ENCODE results near the gene IFT43.
"Not testable (repeated sequence)": the region's sequence is repeated elsewhere in the genome, so short reads cannot be mapped to it uniquely, and the experiment has no call there.

The IFT43 gene

DNA sequence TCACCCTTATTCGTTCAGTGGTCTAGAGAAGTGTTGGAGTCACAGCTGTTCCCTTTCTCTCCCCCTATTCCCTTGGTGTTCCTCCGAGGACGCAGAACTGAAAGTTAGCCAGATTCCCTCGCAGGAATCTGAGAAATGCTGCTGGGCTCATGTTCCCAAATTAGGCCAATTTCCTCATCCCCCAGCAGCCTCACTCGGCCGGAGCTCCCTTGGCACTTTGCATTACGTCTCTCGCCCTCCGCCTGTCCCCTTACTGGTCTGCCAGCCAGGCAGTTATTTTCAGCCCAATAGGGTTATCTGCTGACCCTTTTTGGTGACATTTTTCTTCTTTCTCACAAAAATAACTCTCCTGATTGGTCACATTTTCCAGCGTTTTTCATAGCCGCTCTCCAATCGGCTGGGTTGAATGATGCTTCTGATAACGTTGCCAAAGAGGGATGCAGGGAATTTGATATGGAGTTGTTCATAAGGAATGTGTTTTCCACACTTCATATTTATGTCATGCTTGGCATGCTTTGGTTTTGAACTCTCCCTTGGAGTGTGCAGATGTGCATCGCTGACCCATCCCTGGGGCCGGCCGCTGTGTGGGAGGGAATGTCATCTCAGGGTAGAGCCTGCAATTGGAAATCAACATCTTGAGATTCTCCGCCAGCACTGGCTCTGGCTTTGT lies 9.9 kb downstream of the IFT43 start:
- Histone ChIP-seq H3K9me3 (ENCODE audit: insufficient read depth, low read depth, low read length) (no peaks in the 10 kb centered on the region), H3K27me3 (ENCODE audit: insufficient read depth, low read length) (no peaks in the 10 kb centered on the region), H3K27ac (ENCODE audit: low read depth, low read length) (no peak overlapping the region), H3K36me3 (ENCODE audit: insufficient read depth, low read length) (peaks cover 54% of the 10 kb centered on the region), H3K4me3 (ENCODE audit: low read length) (no peak overlapping the region), H3K4me1 (ENCODE audit: insufficient read depth, low read length) (no peaks in the 10 kb centered on the region), H3K9ac (ENCODE audit: low read depth, low read length) (no peak overlapping the region)
- 91% methylated on average over 17 of the region's 17 CpGs for WGBS

DNA sequence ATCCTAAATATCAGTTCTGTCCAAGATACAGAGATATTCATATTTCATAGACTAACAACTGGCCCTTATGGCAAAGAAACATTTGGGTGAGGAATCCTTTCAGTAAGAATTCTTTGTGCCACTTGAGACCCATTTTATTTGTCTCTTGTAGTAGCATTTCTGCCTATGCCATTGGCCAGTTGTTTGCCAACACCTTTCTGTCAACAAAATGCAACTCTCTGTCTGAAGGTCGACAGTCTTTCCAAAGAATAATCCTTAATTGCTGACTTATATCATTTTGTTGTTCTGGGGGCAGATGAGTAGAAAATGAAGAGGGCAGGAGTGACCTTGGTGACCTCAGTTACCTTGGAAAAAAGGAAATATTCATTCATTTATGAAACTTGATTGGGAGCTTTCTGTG lies 10.9 kb downstream of the IFT43 start:
- H3K27me3 ChIP-seq (ENCODE audit: insufficient read depth, low read length) = no peaks in the 10 kb centered on the region

DNA sequence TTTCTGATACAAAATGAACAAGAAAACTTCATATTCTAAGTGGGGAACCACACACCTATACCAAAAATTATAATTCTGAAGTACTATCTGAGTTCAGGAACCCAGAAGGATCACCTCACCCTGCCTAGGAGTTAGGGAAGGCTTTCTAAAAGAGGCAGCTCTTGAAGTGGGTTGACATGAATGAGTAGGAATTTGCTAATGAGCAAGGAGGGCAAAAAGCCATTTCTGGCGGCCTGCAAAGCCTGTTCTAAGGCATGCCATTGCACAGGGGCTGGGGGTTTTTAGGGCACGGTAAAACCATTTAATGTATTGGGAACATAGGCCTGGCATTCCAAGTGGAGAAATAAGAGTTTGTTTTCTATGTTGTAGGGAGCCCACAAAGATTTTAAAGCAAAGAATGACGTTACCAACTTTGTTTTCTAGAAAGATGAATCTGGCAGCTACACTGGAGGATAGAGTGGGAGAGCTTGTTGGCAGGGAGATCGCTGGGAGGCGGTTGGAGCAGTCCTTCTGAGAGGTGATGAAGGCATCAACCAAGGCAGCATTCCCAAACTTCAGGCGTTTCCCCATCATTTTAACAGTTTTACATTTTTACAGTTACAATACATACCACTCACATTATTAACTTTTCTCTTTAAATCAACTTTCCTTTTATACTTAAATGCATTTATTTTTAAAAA lies 14.1 kb downstream of the IFT43 start:
- H3K4me3 ChIP-seq (ENCODE audit: low read length) = no peak overlapping the region
- no peak overlapping the region for H3K27ac ChIP-seq (ENCODE audit: low read depth, low read length)
- H3K36me3 ChIP-seq (ENCODE audit: insufficient read depth, low read length) = peaks cover 55% of the 10 kb centered on the region
- 94% methylated on average over 6 of the region's 6 CpGs for WGBS
- H3K9ac ChIP-seq (ENCODE audit: low read depth, low read length) = no peak overlapping the region
- peaks cover 7% of the 10 kb centered on the region; the same call in 1 of the 2 replicates for H3K9me3 ChIP-seq (ENCODE audit: insufficient read depth, low read depth, low read length)
- H3K27me3 ChIP-seq (ENCODE audit: insufficient read depth, low read length) = no peaks in the 10 kb centered on the region
- H3K4me1 ChIP-seq (ENCODE audit: insufficient read depth, low read length) = no peaks in the 10 kb centered on the region

More for the DNA sequence above, 10.9 kb downstream of the IFT43 start:
- Histone ChIP-seq H3K4me1 (ENCODE audit: insufficient read depth, low read length) (no peaks in the 10 kb centered on the region), H3K27ac (ENCODE audit: low read depth, low read length) (no peak overlapping the region), H3K4me3 (ENCODE audit: low read length) (no peak overlapping the region), H3K9me3 (ENCODE audit: insufficient read depth, low read depth, low read length) (no peaks in the 10 kb centered on the region), H3K9ac (ENCODE audit: low read depth, low read length) (no peak overlapping the region), H3K36me3 (ENCODE audit: insufficient read depth, low read length) (peaks cover 57% of the 10 kb centered on the region)
- 87% methylated on average over 1 of the region's 1 CpG for WGBS

DNA sequence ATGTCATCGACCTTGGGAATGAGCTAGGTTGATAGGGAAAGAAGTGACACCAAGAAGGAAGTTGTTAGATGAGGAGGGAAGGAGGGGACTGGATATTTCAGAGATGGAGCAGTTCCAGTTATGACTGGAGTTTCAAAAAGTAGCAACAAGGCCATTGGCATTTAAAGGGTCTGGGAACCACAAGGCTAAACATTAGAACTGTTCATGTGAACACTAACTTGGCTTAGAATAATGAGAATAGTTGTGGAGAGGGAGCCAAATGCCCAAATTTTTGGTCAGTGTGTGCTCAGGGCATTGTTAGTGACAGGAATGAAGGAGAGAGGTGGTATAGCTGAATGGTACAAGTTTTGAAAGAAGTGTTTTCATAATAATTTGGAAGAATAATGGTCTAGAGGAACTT lies 16.8 kb downstream of the IFT43 start:
- Histone ChIP-seq H3K27me3 (ENCODE audit: insufficient read depth, low read length) (no peaks in the 10 kb centered on the region), H3K36me3 (ENCODE audit: insufficient read depth, low read length) (peaks cover 60% of the 10 kb centered on the region), H3K4me1 (ENCODE audit: insufficient read depth, low read length) (no peaks in the 10 kb centered on the region), H3K4me3 (ENCODE audit: low read length) (no peak overlapping the region), H3K9ac (ENCODE audit: low read depth, low read length) (no peak overlapping the region), H3K9me3 (ENCODE audit: insufficient read depth, low read depth, low read length) (peaks cover 12% of the 10 kb centered on the region; the same call in 1 of the 2 replicates), H3K27ac (ENCODE audit: low read depth, low read length) (no peak overlapping the region)
- WGBS = 94% methylated on average over 1 of the region's 1 CpG

DNA sequence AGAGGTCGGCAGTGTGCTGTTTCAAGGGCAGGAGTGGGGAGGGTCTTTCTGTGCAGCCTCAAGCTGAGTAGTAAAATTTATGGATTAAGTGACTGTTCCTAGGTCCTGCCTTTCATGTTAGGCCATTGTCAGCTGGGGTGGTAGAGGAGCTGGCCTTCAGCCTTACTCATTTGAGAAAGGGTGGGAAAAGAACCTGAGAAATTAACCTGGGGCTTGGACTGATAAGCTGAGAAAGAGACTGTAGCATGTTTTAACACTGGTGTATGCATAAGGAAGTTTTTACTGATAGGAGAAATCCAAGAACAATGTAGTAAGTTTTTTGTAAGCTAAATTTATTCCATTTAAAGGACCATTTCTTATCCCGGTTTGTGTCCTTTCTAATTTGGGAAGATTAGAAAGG lies 20.7 kb downstream of the IFT43 start:
- Histone ChIP-seq H3K4me1 (ENCODE audit: insufficient read depth, low read length) (no peaks in the 10 kb centered on the region), H3K27ac (ENCODE audit: low read depth, low read length) (no peak overlapping the region), H3K36me3 (ENCODE audit: insufficient read depth, low read length) (peaks cover 34% of the 10 kb centered on the region), H3K4me3 (ENCODE audit: low read length) (no peak overlapping the region), H3K9me3 (ENCODE audit: insufficient read depth, low read depth, low read length) (peaks cover 12% of the 10 kb centered on the region; the same call in 1 of the 2 replicates), H3K9ac (ENCODE audit: low read depth, low read length) (no peak overlapping the region), H3K27me3 (ENCODE audit: insufficient read depth, low read length) (no peaks in the 10 kb centered on the region)
- WGBS = 88% methylated on average over 1 of the region's 2 CpGs

DNA sequence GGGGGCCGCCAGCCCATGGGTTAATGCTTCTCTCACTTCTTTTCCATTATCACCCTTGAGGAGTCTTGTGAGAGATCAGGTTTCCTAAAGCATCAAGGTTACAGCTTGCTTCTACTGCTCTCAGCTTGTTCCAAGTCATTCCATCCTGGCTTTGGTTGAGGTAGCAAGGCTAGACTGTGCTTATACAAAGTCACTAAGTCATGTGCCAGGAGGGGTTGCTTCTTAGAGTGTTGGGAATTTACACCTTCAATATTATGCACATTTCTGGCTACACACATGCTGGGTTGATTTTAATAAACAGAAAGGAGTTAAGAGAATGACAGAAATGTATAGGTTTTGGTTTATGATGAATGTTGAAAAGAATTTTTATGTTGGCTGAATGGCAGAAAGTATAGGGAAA lies 21.8 kb downstream of the IFT43 start:
- Histone ChIP-seq H3K4me1 (ENCODE audit: insufficient read depth, low read length) (peaks cover 3% of the 10 kb centered on the region; the same call in 1 of the 2 replicates), H3K27ac (ENCODE audit: low read depth, low read length) (no peak overlapping the region), H3K4me3 (ENCODE audit: low read length) (no peak overlapping the region), H3K27me3 (ENCODE audit: insufficient read depth, low read length) (no peaks in the 10 kb centered on the region), H3K36me3 (ENCODE audit: insufficient read depth, low read length) (peaks cover 30% of the 10 kb centered on the region), H3K9me3 (ENCODE audit: insufficient read depth, low read depth, low read length) (peaks cover 12% of the 10 kb centered on the region; the same call in 1 of the 2 replicates), H3K9ac (ENCODE audit: low read depth, low read length) (no peak overlapping the region)
- 100% methylated on average over 1 of the region's 1 CpG for WGBS

DNA sequence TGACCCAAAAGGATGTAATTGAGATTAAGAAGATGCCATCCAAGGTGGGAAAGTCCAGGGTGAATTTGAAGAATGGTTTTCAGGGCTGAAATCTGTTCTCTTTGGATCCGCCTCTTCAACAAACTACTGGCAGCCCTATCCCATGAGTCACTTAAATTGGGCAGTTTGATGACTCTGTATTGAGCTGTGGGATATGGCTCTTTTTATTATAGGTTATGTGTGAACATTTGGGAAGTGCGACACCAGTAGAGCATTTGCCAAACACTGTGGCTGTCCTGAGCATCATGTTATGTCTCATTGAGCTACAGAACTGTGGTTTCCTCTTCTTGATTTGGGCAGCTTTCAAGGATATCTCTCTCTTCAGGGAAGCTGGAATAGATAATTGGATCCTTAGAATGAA lies 22.3 kb downstream of the IFT43 start:
- Histone ChIP-seq H3K27ac (ENCODE audit: low read depth, low read length) (no peak overlapping the region), H3K36me3 (ENCODE audit: insufficient read depth, low read length) (peaks cover 30% of the 10 kb centered on the region)
- WGBS = 92% methylated on average over 2 of the region's 2 CpGs

DNA sequence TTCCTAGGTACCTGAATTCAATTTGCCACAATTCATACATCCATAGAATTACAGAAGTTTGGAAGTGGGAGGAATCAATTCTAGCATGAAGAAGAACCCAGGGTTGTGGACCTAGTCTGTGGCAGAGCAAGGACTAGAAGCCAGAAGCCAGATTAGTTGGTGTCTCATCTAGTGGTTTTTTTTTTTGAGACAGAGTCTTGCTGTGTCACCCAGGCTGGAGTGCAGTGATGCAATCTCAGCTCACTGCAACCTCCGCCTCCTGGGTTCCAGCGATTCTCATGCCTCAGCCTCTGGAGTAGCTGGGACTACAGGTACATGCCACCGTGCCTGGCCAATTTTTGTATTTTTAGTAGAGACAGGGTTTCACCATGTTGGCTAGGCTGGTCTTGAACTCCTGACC lies 24.1 kb downstream of the IFT43 start:
- not testable (repeated sequence) for H3K4me1 ChIP-seq (ENCODE audit: insufficient read depth, low read length); H3K4me3 ChIP-seq (ENCODE audit: low read length); H3K9ac ChIP-seq (ENCODE audit: low read depth, low read length); H3K27me3 ChIP-seq (ENCODE audit: insufficient read depth, low read length); H3K9me3 ChIP-seq (ENCODE audit: insufficient read depth, low read depth, low read length); H3K27ac ChIP-seq (ENCODE audit: low read depth, low read length)
- H3K36me3 ChIP-seq (ENCODE audit: insufficient read depth, low read length) = peaks cover 30% of the 10 kb centered on the region
- 94% methylated on average over 3 of the region's 3 CpGs for WGBS

More for the DNA sequence above, 22.3 kb downstream of the IFT43 start:
- H3K4me1 ChIP-seq (ENCODE audit: insufficient read depth, low read length) = peaks cover 7% of the 10 kb centered on the region; the same call in 1 of the 2 replicates
- H3K9ac ChIP-seq (ENCODE audit: low read depth, low read length) = no peak overlapping the region
- no peaks in the 10 kb centered on the region for H3K27me3 ChIP-seq (ENCODE audit: insufficient read depth, low read length)
- H3K4me3 ChIP-seq (ENCODE audit: low read length) = no peak overlapping the region
- H3K9me3 ChIP-seq (ENCODE audit: insufficient read depth, low read depth, low read length) = peaks cover 12% of the 10 kb centered on the region; the same call in 1 of the 2 replicates

DNA sequence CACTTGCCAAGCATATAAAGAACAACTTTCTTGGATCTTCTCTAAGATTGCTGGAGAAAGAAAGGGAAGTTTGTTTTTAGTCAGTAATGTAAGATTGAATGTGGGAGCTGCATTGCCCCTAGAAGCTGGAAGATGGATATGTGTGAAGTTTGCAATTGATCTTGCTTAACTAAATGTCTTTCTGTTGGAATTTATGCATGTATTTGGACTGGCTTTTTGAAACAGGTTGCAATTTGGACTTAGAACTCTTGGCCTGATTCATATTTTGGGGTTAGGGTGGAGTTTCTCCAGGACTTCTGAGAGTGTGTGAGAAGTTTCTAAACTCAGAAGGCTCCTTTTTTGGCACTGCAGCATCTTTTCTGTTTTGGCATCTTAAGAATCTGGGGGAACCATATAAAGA lies 26.4 kb downstream of the IFT43 start:
- Histone ChIP-seq H3K36me3 (ENCODE audit: insufficient read depth, low read length) (peaks cover 16% of the 10 kb centered on the region; the same call in 1 of the 2 replicates), H3K9me3 (ENCODE audit: insufficient read depth, low read depth, low read length) (no peaks in the 10 kb centered on the region), H3K9ac (ENCODE audit: low read depth, low read length) (no peak overlapping the region), H3K27me3 (ENCODE audit: insufficient read depth, low read length) (no peaks in the 10 kb centered on the region), H3K4me3 (ENCODE audit: low read length) (no peak overlapping the region), H3K27ac (ENCODE audit: low read depth, low read length) (no peak overlapping the region), H3K4me1 (ENCODE audit: insufficient read depth, low read length) (peaks cover 7% of the 10 kb centered on the region; the same call in 1 of the 2 replicates)

DNA sequence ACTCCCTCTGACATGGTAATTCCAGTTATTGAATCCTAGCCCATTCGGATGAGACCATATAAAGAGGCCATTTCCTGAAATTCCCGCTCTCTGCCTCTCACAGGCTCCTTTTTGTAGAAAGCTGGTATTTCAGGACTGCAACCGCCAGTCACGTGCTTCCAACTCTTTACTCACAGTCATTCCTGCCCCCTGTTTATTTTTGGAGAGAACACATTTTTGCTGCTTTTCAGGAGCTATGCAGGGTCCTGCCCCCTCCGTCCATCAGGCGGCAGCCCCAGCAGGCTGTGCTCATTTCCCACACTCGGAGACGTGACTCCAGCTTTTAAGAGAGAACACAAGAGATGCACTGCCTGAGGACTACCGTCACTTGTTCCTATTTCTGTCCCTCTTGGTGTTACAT lies 26.8 kb downstream of the IFT43 start:
- Histone ChIP-seq H3K4me1 (ENCODE audit: insufficient read depth, low read length) (peaks cover 7% of the 10 kb centered on the region; the same call in 1 of the 2 replicates), H3K27ac (ENCODE audit: low read depth, low read length) (no peak overlapping the region), H3K36me3 (ENCODE audit: insufficient read depth, low read length) (peaks cover 11% of the 10 kb centered on the region; the same call in 1 of the 2 replicates), H3K27me3 (ENCODE audit: insufficient read depth, low read length) (no peaks in the 10 kb centered on the region), H3K4me3 (ENCODE audit: low read length) (no peak overlapping the region), H3K9me3 (ENCODE audit: insufficient read depth, low read depth, low read length) (no peaks in the 10 kb centered on the region), H3K9ac (ENCODE audit: low read depth, low read length) (no peak overlapping the region)
- 87% methylated on average over 9 of the region's 9 CpGs for WGBS

- H3K4me3 ChIP-seq (ENCODE audit: low read length) = no peak overlapping the region
- WGBS = 69% methylated on average over 1 of the region's 1 CpG
These were observed 29.6 kb downstream of the IFT43 start for GRCh38 chr14:76015191-76015590.

More at GRCh38 chr14:76015191-76015590, 29.6 kb downstream of the IFT43 start:
- Histone ChIP-seq H3K4me1 (ENCODE audit: insufficient read depth, low read length) (peaks cover 7% of the 10 kb centered on the region; the same call in 1 of the 2 replicates), H3K27ac (ENCODE audit: low read depth, low read length) (no peak overlapping the region), H3K36me3 (ENCODE audit: insufficient read depth, low read length) (0 out of 2 replicates have a peak, but pooled peaks cover 8% of the 10 kb centered on the region), H3K9ac (ENCODE audit: low read depth, low read length) (no peak overlapping the region), H3K9me3 (ENCODE audit: insufficient read depth, low read depth, low read length) (no peaks in the 10 kb centered on the region), H3K27me3 (ENCODE audit: insufficient read depth, low read length) (no peaks in the 10 kb centered on the region)

Measured in HUES64 (cell line).